Ishikawa (cell line): Measurements from ENCODE around the gene HTR2A.

Experiments
- CREB1 ChIP-seq: IDR thresholded peaks from 2 replicates; pipeline ENCODE4 v1.6.1; 2012; ENCODE audit warnings: low read depth
- RAD21 ChIP-seq: IDR thresholded peaks from 2 replicates; pipeline ENCODE4 v1.6.1; 2012; ENCODE audit warnings: low read depth

DNA sequence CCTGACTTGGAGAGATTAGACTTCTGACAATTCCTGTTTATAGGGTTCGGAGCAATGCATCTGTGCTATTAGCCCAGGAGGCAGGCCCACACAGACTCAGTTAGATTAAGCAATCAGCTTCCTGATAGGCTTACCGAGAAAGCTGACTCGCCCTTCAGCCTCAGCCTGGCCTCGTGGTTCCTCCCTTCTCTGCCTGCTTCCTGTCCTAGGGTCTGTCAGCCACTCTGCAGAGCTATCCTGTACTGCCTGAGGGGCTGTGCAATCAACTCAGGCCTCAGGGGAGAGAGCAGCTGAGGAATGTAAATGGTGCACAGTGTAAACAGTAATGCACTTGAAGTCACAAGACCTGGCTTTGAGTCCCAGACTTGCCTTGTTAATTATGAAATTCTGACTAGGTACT, 30.7 kb downstream of the HTR2A start:
- no peak for TF ChIP-seq RAD21
- no peak for TF ChIP-seq CREB1
